Measurements from ENCODE around the gene XYLT1. TPM values are rescaled to one million over a fixed set of nuclear protein-coding genes. Genes with fewer than 3 reads are reported as not detected.

Gene XYLT1
- total RNA-seq, 1 donor from 2014 or later = 12.3 TPM

GRCh38 chr16:17334096-17334495, 136.7 kb downstream of the XYLT1 start:
- TF ChIP-seq, protein P1, sequence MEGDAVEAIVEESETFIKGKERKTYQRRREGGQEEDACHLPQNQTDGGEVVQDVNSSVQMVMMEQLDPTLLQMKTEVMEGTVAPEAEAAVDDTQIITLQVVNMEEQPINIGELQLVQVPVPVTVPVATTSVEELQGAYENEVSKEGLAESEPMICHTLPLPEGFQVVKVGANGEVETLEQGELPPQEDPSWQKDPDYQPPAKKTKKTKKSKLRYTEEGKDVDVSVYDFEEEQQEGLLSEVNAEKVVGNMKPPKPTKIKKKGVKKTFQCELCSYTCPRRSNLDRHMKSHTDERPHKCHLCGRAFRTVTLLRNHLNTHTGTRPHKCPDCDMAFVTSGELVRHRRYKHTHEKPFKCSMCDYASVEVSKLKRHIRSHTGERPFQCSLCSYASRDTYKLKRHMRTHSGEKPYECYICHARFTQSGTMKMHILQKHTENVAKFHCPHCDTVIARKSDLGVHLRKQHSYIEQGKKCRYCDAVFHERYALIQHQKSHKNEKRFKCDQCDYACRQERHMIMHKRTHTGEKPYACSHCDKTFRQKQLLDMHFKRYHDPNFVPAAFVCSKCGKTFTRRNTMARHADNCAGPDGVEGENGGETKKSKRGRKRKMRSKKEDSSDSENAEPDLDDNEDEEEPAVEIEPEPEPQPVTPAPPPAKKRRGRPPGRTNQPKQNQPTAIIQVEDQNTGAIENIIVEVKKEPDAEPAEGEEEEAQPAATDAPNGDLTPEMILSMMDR (IDR thresholded peaks at IDR 0.05; ENCODE audit: unreplicated experiment) = no peak
- H3K27me3 Mint-ChIP-seq = no peaks in the 10 kb centered on the region
- no peak overlapping the region for H3K4me3 Mint-ChIP-seq (ENCODE audit: low read depth)
- no peak for DNase-seq (ENCODE audit: low spot score, unreplicated experiment)
- H3K4me1 Mint-ChIP-seq (ENCODE audit: low read depth) = peaks cover 3% of the 10 kb centered on the region
- no peak overlapping the region for H3K27ac Mint-ChIP-seq
- H3K36me3 Mint-ChIP-seq (ENCODE audit: insufficient read depth) = no peaks in the 10 kb centered on the region
- no peaks in the 10 kb centered on the region for H3K9me3 Mint-ChIP-seq (ENCODE audit: low read depth)

GRCh38 chr16:17333229-17333628, 137.5 kb downstream of the XYLT1 start:
- DNase-seq (ENCODE audit: low spot score, unreplicated experiment) = no peak
- peaks cover 3% of the 10 kb centered on the region for H3K4me1 Mint-ChIP-seq (ENCODE audit: low read depth)
- H3K27me3 Mint-ChIP-seq = no peaks in the 10 kb centered on the region

GRCh38 chr16:17331991-17332390, 138.8 kb downstream of the XYLT1 start:
- Mint-ChIP-seq H3K9me3 (ENCODE audit: low read depth) (no peaks in the 10 kb centered on the region), H3K4me1 (ENCODE audit: low read depth) (peaks cover 3% of the 10 kb centered on the region), H3K36me3 (ENCODE audit: insufficient read depth) (no peaks in the 10 kb centered on the region), H3K27me3 (no peaks in the 10 kb centered on the region), H3K27ac (no peak overlapping the region), H3K4me3 (ENCODE audit: low read depth) (no peak overlapping the region)
- TF ChIP-seq, protein P1 (IDR thresholded peaks at IDR 0.05; ENCODE audit: unreplicated experiment) = no peak
- no peak for DNase-seq (ENCODE audit: low spot score, unreplicated experiment)

More at GRCh38 chr16:17333229-17333628, 137.5 kb downstream of the XYLT1 start:
- H3K27ac Mint-ChIP-seq = no peak overlapping the region
- H3K9me3 Mint-ChIP-seq (ENCODE audit: low read depth) = no peaks in the 10 kb centered on the region
- no peak overlapping the region for H3K4me3 Mint-ChIP-seq (ENCODE audit: low read depth)
- TF ChIP-seq, protein P1 (IDR thresholded peaks at IDR 0.05; ENCODE audit: unreplicated experiment) = no peak
- H3K36me3 Mint-ChIP-seq (ENCODE audit: insufficient read depth) = no peaks in the 10 kb centered on the region

DNA sequence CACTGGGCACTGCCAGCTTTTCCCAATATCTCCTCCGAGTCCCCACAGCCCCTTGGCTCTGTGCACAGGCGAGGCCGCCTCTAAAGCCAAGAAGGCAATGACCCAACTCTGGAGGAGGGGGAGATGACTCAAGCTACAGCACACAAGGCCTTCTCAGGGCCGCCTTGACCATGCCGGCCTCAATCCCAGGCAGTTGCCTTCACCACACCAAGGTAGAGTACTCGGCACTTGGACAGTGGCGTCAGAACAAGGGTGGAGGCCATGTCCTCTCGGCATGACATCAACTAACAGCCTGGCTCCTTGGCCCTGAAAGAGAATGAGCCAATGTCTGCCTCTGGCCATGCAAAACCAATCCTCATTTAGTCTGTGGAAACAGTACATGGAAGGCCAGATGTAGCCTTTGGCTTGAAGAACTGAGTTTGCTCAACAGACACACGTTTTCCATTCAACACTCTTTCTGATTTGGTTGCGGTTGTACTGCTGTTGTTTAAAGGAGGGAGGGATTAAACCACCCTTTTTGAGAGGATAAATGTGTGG, 139.6 kb downstream of the XYLT1 start:
- no peaks in the 10 kb centered on the region for H3K36me3 Mint-ChIP-seq (ENCODE audit: insufficient read depth)
- TF ChIP-seq, protein P1 (IDR thresholded peaks at IDR 0.05; ENCODE audit: unreplicated experiment) = no peak
- H3K4me1 Mint-ChIP-seq (ENCODE audit: low read depth) = peaks cover 3% of the 10 kb centered on the region
- no peak for DNase-seq (ENCODE audit: low spot score, unreplicated experiment)
- no peaks in the 10 kb centered on the region for H3K27me3 Mint-ChIP-seq
- H3K27ac Mint-ChIP-seq = no peak overlapping the region
- H3K9me3 Mint-ChIP-seq (ENCODE audit: low read depth) = no peaks in the 10 kb centered on the region
- H3K4me3 Mint-ChIP-seq (ENCODE audit: low read depth) = no peak overlapping the region

GRCh38 chr16:17330044-17330443, 140.7 kb downstream of the XYLT1 start:
- peaks cover 3% of the 10 kb centered on the region for H3K4me1 Mint-ChIP-seq (ENCODE audit: low read depth)
- TF ChIP-seq, protein P1 (IDR thresholded peaks at IDR 0.05; ENCODE audit: unreplicated experiment) = no peak
- no peaks in the 10 kb centered on the region for H3K27me3 Mint-ChIP-seq
- no peaks in the 10 kb centered on the region for H3K9me3 Mint-ChIP-seq (ENCODE audit: low read depth)
- no peaks in the 10 kb centered on the region for H3K36me3 Mint-ChIP-seq (ENCODE audit: insufficient read depth)
- DNase-seq (ENCODE audit: low spot score, unreplicated experiment) = no peak
- no peak overlapping the region for H3K4me3 Mint-ChIP-seq (ENCODE audit: low read depth)
- H3K27ac Mint-ChIP-seq = no peak overlapping the region
